ENCODE results near the gene MUCL3. TPM values are rescaled to one million over a fixed set of nuclear protein-coding genes. Genes with fewer than 3 reads are reported as not detected.

The MUCL3 gene
- total and polyA plus RNA-seq, 10 of the 15 experiments (the other 5 are each of a cell fraction or from before 2014, with no cell fraction given) = 0.03 to 1.4 (median 0.61) TPM

GRCh38 chr6:30891450-30891723, 49.4 kb upstream of the MUCL3 start:
- peaks cover under 1% of the 10 kb centered on the region for H3K4me1 ChIP-seq (ENCODE audit: control insufficient read depth, insufficient read depth, low read length)
- H3K27ac ChIP-seq (ENCODE audit: control insufficient read depth, insufficient read depth) = no peak overlapping the region
- no TSS peak for BruUV-seq (replicated peaks)
- H2AFZ ChIP-seq (ENCODE audit: control insufficient read depth, low read depth, low read length) = no peak overlapping the region
- peaks cover under 1% of the 10 kb centered on the region for H3K79me2 ChIP-seq (ENCODE audit: control insufficient read depth, insufficient read depth, low read length)
- H3K27me3 ChIP-seq (replicated peaks in 1 of 2; ENCODE audit: control insufficient read depth in 2 of 2, insufficient read depth in 2 of 2, low read length in 1 of 2) = no peaks in the 10 kb centered on the region
- TF ChIP-seq SP1 (IDR thresholded peaks at IDR 0.05; ENCODE audit: low read depth, low read length) (no peak), BHLHE40 (IDR thresholded peaks at IDR 0.05; ENCODE audit: borderline replicate concordance in 1 of 2, low read depth in 2 of 2, low read length in 1 of 2) (no peak), STAT3 (IDR thresholded peaks at IDR 0.05; ENCODE audit: low read depth, low read length) (no peak), TCF3 (IDR thresholded peaks at IDR 0.05; ENCODE audit: borderline replicate concordance, insufficient read depth, low read depth, low read length) (no peak), BCLAF1 (IDR thresholded peaks at IDR 0.05) (no peak), TCF12 (IDR thresholded peaks at IDR 0.05; ENCODE audit: low read depth, low read length) (no peak), YY1 (IDR thresholded peaks at IDR 0.05; ENCODE audit: low read depth, low read length) (no peak), BMI1 (IDR thresholded peaks at IDR 0.05; ENCODE audit: borderline replicate concordance) (no peak), TCF7 (IDR thresholded peaks at IDR 0.05; ENCODE audit: borderline replicate concordance) (no peak), CBX3 (IDR thresholded peaks at IDR 0.05; ENCODE audit: borderline replicate concordance, low read depth) (no peak), YBX1 (IDR thresholded peaks at IDR 0.05) (no peak), SREBF1 (IDR thresholded peaks at IDR 0.05; ENCODE audit: low read length) (no peak), PAX8 (IDR thresholded peaks at IDR 0.05) (no peak), ZBTB4 (CRISPR knock-in tag; IDR thresholded peaks at IDR 0.05) (no peak), PAX5 (IDR thresholded peaks at IDR 0.05; ENCODE audit: borderline replicate concordance, low read depth, low read length) (no peak), ZNF274 (IDR thresholded peaks at IDR 0.05; ENCODE audit: insufficient read depth, insufficient read length) (no peak), KLF5 (IDR thresholded peaks at IDR 0.05; ENCODE audit: partially characterized antibody) (no peak)
- no peak overlapping the region for H3K4me3 ChIP-seq
- in situ Hi-C loops (cut with MboI) (no loop called here), intact Hi-C loops (cut with micrococcal nuclease; ENCODE audit: unreplicated experiment) (no loop called here)
- SMC1A ChIA-PET (ENCODE audit: uncharacterized antibody, unreplicated experiment) = interaction anchor here (1.0 kb wide), 1 partner anchor 16 kb away, joined by 3 read pairs; the partner anchor contains the start of gene GTF2H4
- CTCF ChIA-PET = no interaction called here
- 63% methylated on average over 4 of the region's 4 CpGs for WGBS (ENCODE audit: insufficient coverage, insufficient replicate concordance, low lambda C conversion rate, missing lambda C conversion rate)
- POLR2A ChIA-PET = interaction anchor here (0.7 kb wide), 1 partner anchor 503 kb away, joined by 4 read pairs; no protein-coding TSS in a partner anchor
- FAIRE-seq (no peak), ATAC-seq (no peak), DNase-seq (ENCODE audit: low read depth, low spot score) (no peak)
- H3K9ac ChIP-seq (ENCODE audit: control insufficient read depth, insufficient read depth, low read length) = no peak overlapping the region
- H4K20me1 ChIP-seq (ENCODE audit: control insufficient read depth, insufficient read depth) = no peaks in the 10 kb centered on the region
- peaks cover 0 to 6% of the 10 kb centered on the region in 2 experiments; a peak in 3 of 4 replicates for H3K36me3 ChIP-seq (ENCODE audit: control insufficient read depth in 2 of 2, insufficient read depth in 2 of 2, low read length in 1 of 2)
- H3K9me3 ChIP-seq (replicated peaks; ENCODE audit: control insufficient read depth, insufficient read depth, low read length) = no peaks in the 10 kb centered on the region
- no peak overlapping the region for H3K4me2 ChIP-seq (ENCODE audit: control insufficient read depth, insufficient read depth)
- RAD21 ChIA-PET (ENCODE audit: unreplicated experiment) = interaction anchor here (1.2 kb wide), 1 partner anchor 10 kb away, joined by 4 read pairs; no protein-coding TSS in a partner anchor
